ENCODE data around the gene UNC5C.

The UNC5C gene

DNA sequence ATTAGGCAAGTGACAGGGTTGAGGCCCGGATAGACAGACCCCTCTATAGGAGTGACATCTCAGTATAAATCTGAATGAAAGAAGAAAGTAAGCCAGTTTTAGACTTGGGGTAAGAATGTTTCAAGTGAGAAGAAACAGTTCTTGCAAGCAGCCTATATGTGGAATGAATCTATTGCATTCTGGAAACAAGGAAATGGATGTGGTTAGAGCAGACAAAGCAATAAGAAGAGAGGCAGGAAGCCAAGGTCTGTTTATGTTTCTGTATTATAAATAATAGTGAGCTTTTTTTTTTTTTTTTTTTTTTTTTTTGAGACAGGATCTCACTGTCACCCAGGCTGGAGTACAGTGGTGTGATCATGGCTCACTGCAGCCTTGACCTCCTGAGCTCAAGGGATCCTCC, 255.8 kb downstream of the UNC5C start:
- DNase-seq (ENCODE audit: extremely low spot score, insufficient read length, low read depth) (no peak), FAIRE-seq (no peak)

DNA sequence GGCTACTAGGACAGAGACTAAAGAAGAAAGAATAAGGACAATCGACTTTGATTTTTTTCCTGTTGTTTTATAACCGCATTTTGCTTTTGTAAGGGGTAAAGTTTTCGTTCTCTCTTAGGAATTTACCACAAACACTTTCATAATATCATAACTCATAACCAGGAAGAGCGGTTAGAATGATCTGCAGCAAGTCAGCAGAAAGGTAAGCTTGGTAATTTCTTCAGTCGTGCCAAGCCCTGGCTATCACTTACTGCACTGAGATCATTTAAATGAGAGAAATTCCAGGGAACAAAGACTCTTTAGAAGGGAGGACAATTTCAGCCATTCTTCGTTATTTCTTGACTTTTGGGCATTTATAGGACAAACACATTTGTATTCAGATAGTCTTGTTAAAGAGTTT, 258.1 kb downstream of the UNC5C start:
- no peak for DNase-seq (ENCODE audit: extremely low spot score, insufficient read length, low read depth)
- FAIRE-seq = no peak

DNA sequence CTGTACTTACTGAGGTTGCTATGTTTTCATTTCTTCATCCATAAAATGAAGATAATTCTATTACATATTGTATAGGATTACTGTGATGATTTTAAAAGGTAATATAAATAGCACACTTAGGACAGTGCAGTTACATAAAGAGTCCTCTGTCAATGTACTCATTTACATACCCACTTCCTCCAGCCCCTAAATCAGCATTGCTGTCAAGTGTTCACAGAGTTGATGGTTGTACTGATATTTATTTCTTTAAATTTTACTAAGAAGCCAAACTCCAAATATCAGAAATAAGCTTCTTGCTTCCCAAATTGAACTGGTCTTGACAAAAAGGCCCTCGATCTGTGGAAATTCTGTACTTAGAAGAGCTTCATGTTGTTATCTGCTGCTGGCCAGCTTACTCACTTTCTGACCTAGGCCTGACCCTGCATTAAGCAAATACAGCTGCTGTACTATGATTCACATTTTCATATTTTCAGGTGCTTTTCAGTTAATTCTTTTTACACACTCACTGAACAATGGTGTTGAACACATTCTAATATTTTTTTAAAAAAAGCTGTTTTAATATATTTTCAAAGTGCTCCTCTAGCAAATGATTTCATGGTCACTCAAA, 259.6 kb downstream of the UNC5C start:
- no peak for DNase-seq (ENCODE audit: extremely low spot score, insufficient read length, low read depth)

DNA sequence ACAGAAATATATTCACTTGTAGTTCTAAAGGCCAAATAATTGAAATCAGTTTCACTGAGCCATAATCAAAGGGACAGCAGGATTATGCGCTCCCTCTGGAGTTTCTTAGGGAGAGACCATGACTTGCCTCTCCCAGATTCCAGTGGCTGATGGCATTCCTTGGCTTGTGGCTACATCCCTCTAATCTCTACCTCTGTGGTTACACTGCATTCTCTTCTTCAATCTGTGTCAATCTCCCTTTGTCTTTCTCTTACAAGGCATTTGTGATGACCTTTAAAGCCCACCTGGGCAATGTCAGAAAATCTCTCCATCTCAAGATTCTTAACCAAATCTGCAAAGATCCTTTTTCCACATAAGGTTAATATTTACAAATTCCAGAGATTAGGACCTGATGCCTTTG, 260.2 kb downstream of the UNC5C start:
- no peak for FAIRE-seq
- no peak for DNase-seq (ENCODE audit: extremely low spot score, insufficient read length, low read depth)

More for the DNA sequence above, 259.6 kb downstream of the UNC5C start:
- FAIRE-seq = no peak

DNA sequence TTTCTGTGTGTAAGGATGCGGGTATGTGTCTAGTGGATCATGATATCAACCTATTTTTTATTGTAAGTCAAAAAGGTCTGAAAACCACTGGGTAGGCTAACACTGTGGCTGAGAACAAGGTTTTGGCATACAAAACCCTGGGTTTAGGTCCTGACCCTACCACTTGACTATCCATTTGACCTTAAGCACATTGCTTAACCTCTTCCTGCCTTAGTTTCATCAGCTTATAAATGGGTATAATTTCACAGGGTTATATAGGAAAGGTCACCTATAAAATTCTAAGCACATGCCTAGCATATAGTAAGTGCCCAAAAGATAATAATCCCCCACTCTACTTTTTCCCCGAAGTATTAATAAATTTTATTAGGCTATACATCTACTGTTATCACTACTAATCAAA, 263.0 kb downstream of the UNC5C start:
- no peak for FAIRE-seq

DNA sequence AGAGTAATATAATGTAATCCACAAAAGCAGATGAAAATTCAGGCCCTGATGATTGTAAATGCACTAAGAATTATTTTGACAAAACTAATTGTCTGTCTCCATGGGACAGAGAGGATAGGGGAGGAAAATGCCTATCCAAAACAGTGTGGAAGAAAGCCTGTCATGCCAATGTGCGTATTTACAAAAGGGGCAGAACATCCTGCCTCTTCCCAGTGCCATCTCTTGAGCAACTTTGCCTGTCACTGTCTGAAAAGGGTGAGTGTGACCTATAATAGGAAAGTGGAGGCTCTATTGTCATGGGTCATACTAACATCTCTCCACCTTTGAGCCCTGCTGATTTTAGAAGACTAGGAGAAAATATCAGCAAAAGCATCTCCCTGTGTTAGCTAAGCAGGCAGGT, 264.1 kb downstream of the UNC5C start:
- no peak for DNase-seq (ENCODE audit: extremely low spot score, insufficient read length, low read depth)
- FAIRE-seq = no peak

More for the DNA sequence above, 263.0 kb downstream of the UNC5C start:
- no peak for DNase-seq (ENCODE audit: extremely low spot score, insufficient read length, low read depth)

DNA sequence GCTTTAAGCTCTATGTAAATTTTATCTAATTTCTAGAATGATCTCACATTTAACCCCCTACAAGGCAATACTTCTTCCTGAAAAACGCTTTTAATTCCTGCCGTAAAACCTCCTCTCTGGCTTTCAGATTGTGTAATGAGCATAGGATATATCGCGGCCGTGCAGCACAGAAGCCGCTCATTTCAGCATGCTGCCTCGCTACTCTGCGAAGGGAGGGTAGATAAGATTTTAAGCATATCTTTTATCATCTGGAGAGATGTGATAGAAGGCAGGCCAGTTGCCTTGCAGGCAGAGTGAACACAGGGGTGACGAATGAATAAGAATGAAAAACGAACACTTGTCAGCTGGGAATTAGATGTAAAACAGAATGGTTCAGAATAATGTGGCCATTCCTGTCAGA, 265.5 kb downstream of the UNC5C start:
- DNase-seq (ENCODE audit: extremely low spot score, insufficient read length, low read depth) = no peak
- no peak for FAIRE-seq

DNA sequence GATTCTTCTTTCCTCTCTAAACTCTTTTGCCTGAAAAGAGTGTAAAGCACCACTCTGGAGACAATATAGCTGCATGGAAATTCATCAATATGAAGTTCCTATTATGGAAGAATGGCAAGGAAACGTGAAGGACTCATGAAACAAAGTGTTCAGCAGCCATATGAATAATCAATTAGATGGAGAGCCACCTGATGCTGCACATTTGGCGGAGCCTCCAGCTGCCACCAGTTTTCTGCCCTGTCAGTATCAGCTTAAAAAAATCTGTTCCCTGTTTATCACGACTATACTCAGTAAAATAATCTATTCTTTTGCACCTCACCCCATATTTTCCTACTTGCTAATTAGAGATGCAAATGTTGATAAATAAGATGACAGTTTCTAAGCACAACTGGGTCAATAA, 276.0 kb downstream of the UNC5C start:
- FAIRE-seq = no peak
- DNase-seq (ENCODE audit: extremely low spot score, insufficient read length, low read depth) = no peak

DNA sequence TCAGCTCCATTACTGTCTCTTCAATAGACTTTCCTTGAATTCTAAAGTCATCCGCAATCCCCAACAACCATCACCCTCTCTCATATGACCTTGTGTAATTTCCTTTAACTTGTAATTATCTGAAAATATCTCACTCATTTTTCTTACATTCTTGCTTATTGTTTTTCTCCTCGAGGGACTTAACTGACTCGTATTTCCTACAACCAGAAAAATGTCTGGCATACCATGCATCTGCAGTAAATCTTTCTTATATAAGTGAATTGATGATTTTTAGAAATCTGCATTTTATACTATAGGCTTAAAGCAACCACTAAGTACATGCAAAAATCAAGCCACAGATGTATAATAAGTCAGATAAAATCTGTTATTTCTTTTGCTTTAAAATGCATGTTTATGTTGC, 276.7 kb downstream of the UNC5C start:
- no peak for FAIRE-seq
- DNase-seq (ENCODE audit: extremely low spot score, insufficient read length, low read depth) = no peak

DNA sequence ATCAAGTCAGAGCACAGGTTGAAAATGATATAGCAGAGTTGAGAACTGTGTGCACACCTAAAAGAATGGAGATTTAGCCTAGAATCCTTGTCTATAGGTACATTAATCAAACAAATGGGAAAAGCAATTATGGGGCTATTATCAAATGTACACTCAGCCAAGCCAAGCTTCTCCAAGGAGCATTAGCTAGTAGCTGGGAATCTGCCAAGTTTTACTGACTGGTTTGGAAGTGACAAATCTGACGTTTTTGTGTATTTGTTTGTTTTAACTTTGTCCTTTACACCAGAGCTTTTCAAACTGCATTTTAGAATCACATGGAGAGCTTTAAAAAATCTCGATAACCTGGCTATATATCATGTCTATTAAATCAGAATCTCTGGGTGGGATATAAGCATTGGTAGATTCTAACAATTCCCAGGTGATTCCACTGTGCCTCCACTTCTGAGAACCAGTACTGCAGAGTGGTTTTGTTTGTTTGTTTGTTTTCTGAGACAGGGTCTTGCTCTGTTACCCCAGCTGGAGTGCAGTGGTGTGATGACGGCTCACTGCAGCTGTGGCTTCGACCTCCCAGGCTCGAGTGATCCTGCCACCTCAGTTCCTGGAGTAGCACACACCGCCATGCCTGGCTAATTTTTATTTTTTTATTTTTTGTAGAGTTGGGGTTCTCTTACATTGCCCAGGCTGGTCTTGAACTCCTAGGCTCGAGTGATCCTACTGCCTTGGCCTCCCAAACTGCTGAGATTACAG, 279.8 kb downstream of the UNC5C start:
- no peak for FAIRE-seq
- no peak for DNase-seq (ENCODE audit: extremely low spot score, insufficient read length, low read depth)

DNA sequence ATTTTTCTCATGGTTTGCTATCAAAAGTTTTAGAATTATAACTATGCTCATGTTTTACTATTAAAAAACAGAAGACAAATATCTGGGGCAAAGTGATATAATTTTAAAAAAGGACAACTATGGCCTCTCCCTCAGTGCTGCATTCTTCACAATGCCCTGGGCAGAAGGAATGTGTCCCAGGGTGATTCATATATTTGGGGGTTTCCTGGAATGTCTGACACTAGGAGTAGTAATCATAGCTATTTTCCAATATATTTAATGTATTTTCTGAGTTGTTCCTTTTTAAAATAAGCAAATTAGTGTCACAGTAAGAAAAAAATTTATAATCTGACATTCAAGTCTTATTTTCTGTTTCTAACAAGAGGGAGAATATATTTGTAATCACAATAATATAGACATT, 281.7 kb downstream of the UNC5C start:
- DNase-seq (ENCODE audit: extremely low spot score, insufficient read length, low read depth) = no peak
- FAIRE-seq = no peak

DNA sequence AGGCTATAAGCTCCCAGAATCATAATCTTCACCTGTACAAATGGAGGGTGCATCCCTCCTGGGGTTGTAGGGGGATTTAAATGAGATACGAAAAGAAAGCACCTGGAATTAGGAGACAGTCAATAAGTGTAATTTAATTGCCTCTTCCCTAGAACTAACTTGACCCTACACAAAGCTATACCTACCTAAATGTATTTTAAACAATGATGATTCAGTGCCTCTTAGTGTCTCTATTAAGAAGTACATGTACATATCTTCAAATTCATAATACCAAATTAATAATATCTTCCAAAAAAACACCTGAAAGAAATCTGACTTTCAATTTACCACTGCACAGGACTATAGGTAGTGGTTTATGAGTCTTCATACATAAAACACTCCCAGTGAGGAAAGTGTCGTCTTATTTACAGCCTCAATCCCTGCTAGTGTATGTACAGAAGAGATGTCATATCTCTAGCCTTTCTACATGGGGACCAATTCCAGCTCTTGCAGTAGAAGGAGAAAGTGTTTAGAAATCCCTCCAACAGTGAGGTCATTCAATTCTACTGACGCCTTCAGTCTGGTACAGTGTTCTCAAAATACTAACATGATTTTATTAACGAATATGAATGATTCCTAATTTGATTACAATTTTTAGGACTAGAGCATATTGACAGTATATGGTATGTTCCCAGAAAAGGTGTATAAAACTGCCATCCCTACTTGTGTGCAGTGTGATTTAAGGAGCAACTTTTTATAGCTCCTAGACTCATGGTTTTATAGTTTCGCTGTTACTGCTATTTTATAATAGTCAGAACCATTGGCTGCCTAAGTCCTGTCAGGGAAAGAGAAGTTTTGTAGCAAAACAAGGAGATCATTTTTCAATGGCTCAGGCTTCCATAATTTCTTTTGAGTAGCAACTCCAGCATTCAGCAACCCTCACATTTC, 282.7 kb downstream of the UNC5C start:
- FAIRE-seq = no peak

DNA sequence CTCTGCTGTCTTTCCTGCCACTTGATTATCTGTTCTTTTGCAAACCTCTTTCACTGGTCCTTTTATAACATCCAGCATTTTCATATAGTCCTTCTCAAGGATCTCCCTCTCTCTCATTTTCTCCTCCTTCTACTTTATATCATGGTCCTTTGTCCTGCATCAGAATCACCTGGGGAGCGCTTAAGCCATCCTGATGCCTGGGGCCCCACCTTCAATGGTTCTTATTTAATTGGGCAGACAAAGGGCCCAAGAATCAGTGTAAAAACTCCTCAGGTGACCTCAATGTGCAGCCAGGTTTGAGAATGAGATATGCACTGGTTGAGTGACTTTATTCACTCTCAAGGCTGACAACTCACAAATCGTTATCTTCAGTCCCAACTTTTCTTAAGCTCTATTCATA, 283.9 kb downstream of the UNC5C start:
- DNase-seq (ENCODE audit: extremely low spot score, insufficient read length, low read depth) (no peak), FAIRE-seq (no peak)

More for the DNA sequence above, 282.7 kb downstream of the UNC5C start:
- DNase-seq (ENCODE audit: extremely low spot score, insufficient read length, low read depth) = no peak

DNA sequence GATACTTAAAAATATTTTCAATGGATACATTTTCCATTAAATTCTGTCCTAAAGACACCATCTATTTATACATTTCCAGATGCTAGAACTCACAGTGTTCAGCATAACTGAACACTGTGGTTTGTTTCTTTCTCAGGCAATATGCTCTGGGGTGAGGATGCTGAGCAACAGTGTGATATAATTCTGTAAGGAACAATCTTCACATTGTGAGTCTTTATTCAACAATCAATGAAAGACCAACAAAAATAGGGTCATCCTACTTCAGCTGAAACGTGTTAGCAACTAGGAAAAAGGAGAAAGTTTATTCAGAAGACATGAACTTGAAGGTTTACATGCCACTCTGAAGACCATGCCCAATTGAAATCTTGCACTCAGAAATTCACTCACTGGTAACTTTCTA, 284.8 kb downstream of the UNC5C start:
- no peak for DNase-seq (ENCODE audit: extremely low spot score, insufficient read length, low read depth)
- no peak for FAIRE-seq

DNA sequence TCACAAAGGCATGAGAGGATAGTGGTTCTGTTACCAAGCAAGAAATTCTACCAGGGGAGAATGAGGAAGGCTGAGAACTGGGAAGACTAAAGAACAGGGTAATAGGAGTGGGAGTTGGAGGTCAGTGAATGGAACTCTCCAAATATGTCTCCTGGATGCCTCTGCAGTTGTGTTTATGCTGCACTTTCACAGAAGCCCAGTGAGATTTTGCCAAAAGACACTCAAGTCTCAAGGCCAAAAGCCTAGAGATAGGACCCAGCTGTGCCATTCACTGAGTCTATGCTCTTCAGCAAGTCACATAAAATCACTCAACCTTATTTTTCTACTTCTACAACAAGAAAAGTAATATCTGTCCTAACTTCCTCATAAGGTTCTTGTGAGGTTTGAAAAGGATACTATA, 285.4 kb downstream of the UNC5C start:
- no peak for DNase-seq (ENCODE audit: extremely low spot score, insufficient read length, low read depth)
- FAIRE-seq = no peak

DNA sequence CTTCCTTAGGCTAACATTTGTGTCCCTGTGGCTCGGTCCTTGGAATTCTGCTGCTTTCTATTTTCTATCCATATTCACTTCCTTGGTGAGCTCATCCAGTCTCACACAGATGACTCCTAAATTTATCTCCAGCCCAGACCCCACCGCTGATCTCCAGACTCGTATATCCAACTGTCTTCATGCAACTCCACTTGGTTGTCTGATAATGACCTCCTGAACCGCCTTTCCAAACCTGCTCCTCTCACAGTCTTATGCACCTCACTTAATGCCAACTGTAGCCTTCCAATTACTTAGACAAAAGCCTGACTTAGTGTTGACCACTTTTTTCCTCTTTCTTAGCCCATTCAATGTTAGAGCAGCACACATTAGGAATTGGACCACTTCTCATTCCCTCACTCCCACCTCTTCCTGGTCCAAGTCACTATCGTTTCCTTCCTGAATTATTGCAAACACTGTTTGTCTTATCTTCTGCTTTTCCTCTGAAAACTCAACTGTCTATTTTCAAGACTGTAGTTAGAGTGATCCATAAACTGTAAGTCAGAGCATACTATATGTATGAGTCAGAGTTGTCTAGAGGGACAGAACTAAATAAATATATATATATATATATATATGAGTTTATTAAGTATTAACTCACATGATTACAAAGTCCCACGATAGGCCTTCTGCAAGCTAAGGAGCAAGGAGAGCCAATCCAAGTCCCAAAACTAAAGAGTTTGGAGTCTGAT, 292.5 kb downstream of the UNC5C start:
- FAIRE-seq (no peak), DNase-seq (ENCODE audit: extremely low spot score, insufficient read length, low read depth) (no peak)

DNA sequence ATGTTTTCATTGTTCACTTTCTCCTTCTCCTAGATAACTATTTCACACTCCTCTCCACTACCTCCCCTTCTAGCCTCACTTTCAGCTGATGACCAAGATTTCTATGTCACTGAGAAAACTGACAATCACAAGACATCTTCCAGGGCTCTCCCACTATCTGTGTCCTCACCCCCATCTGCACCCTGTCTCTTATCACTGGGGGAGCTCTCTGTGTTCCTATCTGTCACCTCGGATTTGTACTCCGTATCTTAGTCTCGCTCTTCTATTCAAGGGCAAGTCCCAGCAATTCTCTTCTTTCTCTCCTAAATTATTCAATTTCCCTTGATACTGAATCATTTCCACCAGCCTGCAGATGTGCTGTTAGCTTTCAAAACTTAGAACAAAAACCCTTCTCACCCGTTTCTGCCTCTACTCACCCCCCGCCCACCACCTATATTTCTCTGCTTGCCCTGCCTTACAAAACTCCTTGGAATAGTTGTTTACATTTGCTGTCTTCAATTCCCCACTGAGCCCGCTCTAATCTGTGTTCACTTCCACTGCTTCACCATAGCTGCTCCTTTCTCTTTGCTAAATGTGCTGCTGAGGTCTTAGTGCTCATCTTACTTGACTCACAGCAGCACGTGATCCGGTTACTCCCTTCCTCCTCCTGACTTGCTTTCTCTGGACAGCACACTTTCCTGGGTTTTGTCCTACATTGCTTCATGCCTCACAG, 293.2 kb downstream of the UNC5C start:
- DNase-seq (ENCODE audit: extremely low spot score, insufficient read length, low read depth) = no peak
- FAIRE-seq = no peak

DNA sequence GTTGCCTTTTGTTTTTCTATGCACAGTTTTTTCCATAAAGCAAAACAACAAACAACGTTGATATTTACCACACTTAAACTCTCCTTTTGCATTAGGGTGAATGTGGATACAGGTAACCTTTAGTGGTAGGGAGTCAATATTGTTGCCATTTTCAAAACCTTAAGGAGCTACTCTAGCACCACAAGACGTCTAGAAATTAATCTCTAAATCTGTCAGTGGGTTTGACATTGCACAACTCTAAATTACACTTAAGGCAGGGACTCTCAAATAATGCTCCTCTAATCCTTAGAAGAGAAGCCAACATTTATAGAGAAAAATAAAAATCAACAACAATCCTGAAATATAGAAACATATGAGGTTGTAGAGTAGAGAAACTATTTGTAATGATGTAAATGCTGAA, 297.2 kb downstream of the UNC5C start:
- no peak for FAIRE-seq
- no peak for DNase-seq (ENCODE audit: extremely low spot score, insufficient read length, low read depth)

DNA sequence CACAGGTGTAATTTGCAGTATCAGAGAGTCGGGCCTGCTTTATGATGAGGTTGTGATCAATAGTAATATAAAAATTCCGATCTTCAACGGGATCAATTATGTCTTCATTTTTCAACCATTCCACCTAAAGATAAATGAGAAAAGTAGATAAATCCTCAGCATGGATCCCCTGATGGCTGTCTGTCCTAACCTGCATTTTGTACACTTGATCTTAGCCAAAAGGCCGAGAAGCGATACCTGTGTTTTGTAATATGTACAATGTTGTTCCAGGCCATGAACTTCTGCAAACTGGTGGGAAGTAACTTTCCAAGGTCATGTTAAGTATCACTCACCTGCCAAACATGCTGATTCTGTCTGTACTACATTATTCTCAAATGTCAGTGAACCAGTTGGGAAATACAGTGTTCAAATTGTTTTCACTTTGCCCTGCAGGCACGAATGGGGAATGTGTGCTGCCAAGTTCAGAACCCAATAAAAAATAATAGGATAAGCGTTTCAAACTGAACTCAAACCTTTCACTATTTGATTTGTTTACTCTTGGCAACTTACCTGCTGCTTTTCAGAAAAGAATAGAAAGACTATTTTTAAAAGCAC, 298.1 kb downstream of the UNC5C start:
- FAIRE-seq = no peak
- DNase-seq (ENCODE audit: extremely low spot score, insufficient read length, low read depth) = no peak
